ENCODE data around the gene UFM1.
"Not testable (repeated sequence)": the region's sequence is repeated elsewhere in the genome, so short reads cannot be mapped to it uniquely, and the experiment has no call there.

The UFM1 gene

DNA sequence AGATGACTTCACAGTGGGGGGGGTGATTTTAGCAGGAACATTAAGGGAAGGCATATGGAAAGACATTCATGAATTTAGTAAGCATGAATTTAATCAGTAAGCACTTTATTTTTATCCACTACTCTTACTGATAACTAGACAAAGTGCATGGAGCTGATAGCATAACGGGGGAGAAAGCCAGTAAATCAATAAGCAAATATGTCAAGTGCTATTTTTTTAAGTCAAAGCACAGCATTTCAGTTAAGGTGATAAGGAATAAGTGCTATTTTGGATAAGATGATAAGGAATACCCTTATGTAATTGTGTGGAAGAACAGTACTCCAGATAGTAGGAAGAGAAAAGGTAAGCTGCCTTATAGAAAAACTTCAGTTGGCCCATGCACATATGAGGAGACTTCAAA, 19.4 kb downstream of the UFM1 start:
- DNase-seq = no peak
- no peak for TF ChIP-seq CTCF (IDR thresholded peaks at IDR 0.05; ENCODE audit: low read depth, low read length)
- Histone ChIP-seq H3K4me1 (no peaks in the 10 kb centered on the region), H3K27me3 (no peaks in the 10 kb centered on the region), H3K9me3 (no peaks in the 10 kb centered on the region), H3K36me3 (no peaks in the 10 kb centered on the region), H3K4me3 (ENCODE audit: low read depth, low read length) (no peak overlapping the region)

DNA sequence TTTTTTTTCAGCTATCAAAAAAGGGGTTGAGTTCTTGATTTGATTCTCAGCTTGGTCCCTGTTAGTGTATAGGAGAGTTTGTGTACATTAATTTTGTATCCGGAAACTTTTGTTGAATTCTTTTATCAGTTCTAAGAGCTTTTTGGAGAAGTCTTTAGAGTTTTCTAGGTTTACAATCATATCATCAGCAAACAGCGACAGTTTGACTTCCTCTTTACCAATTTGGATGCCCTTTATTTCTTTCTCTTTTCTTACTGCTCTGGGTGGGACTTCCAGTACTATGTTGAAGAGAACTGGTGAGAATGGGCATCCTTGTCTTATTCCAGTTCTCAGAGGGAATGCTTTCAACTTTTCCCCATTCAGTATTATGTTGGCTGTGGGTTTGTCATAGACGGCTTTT, 20.4 kb downstream of the UFM1 start:
- H3K27me3 ChIP-seq; H3K4me3 ChIP-seq (ENCODE audit: low read depth, low read length); H3K9me3 ChIP-seq; H3K4me1 ChIP-seq; H3K36me3 ChIP-seq; DNase-seq: not testable (repeated sequence)

DNA sequence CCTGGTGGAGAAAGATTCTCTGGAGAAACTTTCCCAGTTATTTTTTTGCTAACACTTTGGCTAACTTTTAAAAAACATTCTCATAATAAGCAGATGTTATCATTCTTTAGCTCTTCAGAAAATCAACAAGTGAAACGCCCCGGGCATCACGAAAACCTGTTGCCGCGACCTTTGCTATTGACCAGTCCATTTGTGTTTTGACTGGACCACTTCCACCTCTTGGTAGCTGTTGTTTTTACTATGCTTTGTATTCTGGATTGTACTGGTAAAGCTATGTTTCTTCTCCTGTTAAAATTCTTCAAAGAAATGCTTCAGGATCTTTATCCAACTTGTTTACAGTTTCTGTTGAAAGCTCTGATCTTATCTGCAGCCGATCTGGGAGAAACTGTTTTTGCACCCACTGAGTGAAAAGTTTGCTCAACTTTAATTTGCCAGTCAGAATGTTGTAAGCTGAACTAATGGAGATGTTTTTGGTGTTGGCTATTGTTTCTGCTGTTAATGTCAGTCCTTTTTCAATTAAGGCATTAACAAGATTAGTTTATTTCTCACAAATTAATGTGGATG, 23.3 kb downstream of the UFM1 start:
- H3K36me3 ChIP-seq = no peaks in the 10 kb centered on the region
- no peak overlapping the region for H3K4me3 ChIP-seq (ENCODE audit: low read depth, low read length)
- no peaks in the 10 kb centered on the region for H3K9me3 ChIP-seq

GRCh38 chr13:38376546-38376945, 26.9 kb downstream of the UFM1 start:
- TF ChIP-seq CTCF (IDR thresholded peaks at IDR 0.05; ENCODE audit: low read depth, low read length) = no peak
- H3K4me1 ChIP-seq = no peaks in the 10 kb centered on the region
- no peaks in the 10 kb centered on the region for H3K27me3 ChIP-seq
- H3K9me3 ChIP-seq = no peaks in the 10 kb centered on the region
- H3K4me3 ChIP-seq (ENCODE audit: low read depth, low read length) = no peak overlapping the region
- no peak for DNase-seq
- H3K36me3 ChIP-seq = no peaks in the 10 kb centered on the region

More for the DNA sequence above, 23.3 kb downstream of the UFM1 start:
- no peak for DNase-seq
- Histone ChIP-seq H3K4me1 (no peaks in the 10 kb centered on the region), H3K27me3 (no peaks in the 10 kb centered on the region)
- TF ChIP-seq CTCF (IDR thresholded peaks at IDR 0.05; ENCODE audit: low read depth, low read length) = no peak

DNA sequence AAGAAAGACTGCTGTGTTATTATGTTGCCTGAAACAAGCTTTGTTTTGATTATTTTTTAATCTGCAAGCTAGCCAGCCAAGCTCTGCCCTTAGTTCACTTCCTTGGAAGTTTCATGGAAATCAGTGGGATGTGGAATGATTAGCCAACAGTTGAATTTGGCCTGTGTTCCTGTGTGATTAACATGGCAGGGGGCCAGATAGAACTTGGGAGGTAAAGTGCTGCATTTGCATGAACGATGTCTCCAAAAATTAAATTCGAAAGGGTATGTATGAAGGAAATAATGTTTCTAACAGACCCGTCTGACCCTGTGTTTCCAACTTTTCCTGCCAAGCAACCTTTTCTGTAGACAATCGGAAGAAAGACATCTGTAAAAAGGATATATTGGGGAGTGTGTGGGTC, 32.2 kb downstream of the UFM1 start:
- Histone ChIP-seq H3K27me3 (peaks cover 10% of the 10 kb centered on the region), H3K4me3 (ENCODE audit: low read depth, low read length) (no peak overlapping the region), H3K9me3 (no peaks in the 10 kb centered on the region), H3K36me3 (no peaks in the 10 kb centered on the region), H3K4me1 (no peaks in the 10 kb centered on the region)
- no peak for TF ChIP-seq CTCF (IDR thresholded peaks at IDR 0.05; ENCODE audit: low read depth, low read length)
- no peak for DNase-seq

DNA sequence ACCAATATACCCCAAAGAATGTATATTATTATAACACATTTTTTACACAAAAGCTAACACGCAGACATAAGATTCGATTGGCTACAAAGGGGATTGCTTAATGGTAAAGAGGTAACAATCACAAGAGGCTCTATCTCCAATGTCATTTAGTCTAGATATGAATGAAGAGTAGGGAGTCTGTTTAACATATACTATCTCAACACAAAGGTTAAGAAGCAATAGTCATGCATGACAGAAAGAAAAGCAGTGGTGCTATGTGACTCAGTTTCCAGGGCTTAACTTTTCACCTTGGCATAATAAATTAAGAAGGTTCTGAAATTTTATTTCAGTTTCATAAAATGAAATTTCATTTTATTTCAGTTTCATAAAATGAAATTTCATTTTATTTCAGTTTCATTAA, 33.3 kb downstream of the UFM1 start:
- TF ChIP-seq CTCF (IDR thresholded peaks at IDR 0.05; ENCODE audit: low read depth, low read length) = no peak

GRCh38 chr13:38384171-38384570, 34.5 kb downstream of the UFM1 start:
- Histone ChIP-seq H3K27me3 (peaks cover 19% of the 10 kb centered on the region), H3K36me3 (no peaks in the 10 kb centered on the region), H3K4me1 (no peaks in the 10 kb centered on the region), H3K4me3 (ENCODE audit: low read depth, low read length) (no peak overlapping the region), H3K9me3 (no peaks in the 10 kb centered on the region)
- TF ChIP-seq CTCF (IDR thresholded peaks at IDR 0.05; ENCODE audit: low read depth, low read length) = no peak
- DNase-seq = no peak

More for the DNA sequence above, 33.3 kb downstream of the UFM1 start:
- H3K4me1 ChIP-seq = no peaks in the 10 kb centered on the region
- no peaks in the 10 kb centered on the region for H3K9me3 ChIP-seq
- DNase-seq = no peak
- no peaks in the 10 kb centered on the region for H3K36me3 ChIP-seq
- peaks cover 19% of the 10 kb centered on the region for H3K27me3 ChIP-seq
- H3K4me3 ChIP-seq (ENCODE audit: low read depth, low read length) = no peak overlapping the region

Measured in BE2C (cell line).